Endothelial cell of umbilical vein (primary cell): ENCODE data around the gene MTMR4. TPM values are rescaled to one million over a fixed set of nuclear protein-coding genes. Genes with fewer than 3 reads are reported as not detected.

Experiments used
- BruUV-seq: library from RNA; stranded (reverse); fragments of 400-500 nt; replicated peaks from 2 replicates; lab custom pipeline; 2021; lab: Mats Ljungman, UMichigan
- CTCF ChIA-PET: fragments of 300-600, 350-600 bp; sonication (Branson Sonifier 250); formaldehyde crosslinking; loops from one replicate; lab custom pipeline; 2021; ENCODE audit warnings: antibody characterized with exemption, inconsistent platforms; lab: Charles Lee
- POLR2A ChIA-PET: fragments of 300-600, 350-600 bp; sonication (Branson Sonifier 250); formaldehyde crosslinking; loops from one replicate; lab custom pipeline; 2021; ENCODE audit warnings: antibody characterized with exemption, inconsistent platforms; lab: Charles Lee
- DNase-seq: peaks from one replicate; pipeline ENCODE4 v3.0.0-alpha.2; 2011; ENCODE audit warnings: low read depth, low spot score
- FAIRE-seq: peaks from 2 replicates; lab custom pipeline; 2011; peaks lifted over from hg19 to GRCh38; lab: Jason Lieb, UNC
- H2AFZ ChIP-seq: 2 replicates; pipeline ENCODE4 v1.6.0; 2012; ENCODE audit warnings: low read depth, low read length, control low read depth, inconsistent platforms
- H3K27ac ChIP-seq: 2 replicates; pipeline ENCODE4 v1.5.1; 2011; ENCODE audit warnings: low read depth, mild to moderate bottlenecking, control low read depth, low read length, moderate library complexity; ENCODE audit not compliant: insufficient read depth
- H3K27me3 ChIP-seq, 2 experiments: 2 replicates each; pipeline versions ENCODE4 v1.6.0 to v1.6.1; 2011; ENCODE audit warnings: low read length in 2 of 2, mixed read lengths in 1 of 2; ENCODE audit not compliant: control insufficient read depth in 2 of 2, insufficient read depth in 2 of 2
- H3K36me3 ChIP-seq, 2 experiments: 2 replicates in 1 of 2; 3 replicates in 1 of 2; pipeline ENCODE4 v1.5.1; 2011; ENCODE audit warnings: low read length in 2 of 2, mild to moderate bottlenecking in 1 of 2, moderate library complexity in 1 of 2; ENCODE audit not compliant: control insufficient read depth in 2 of 2, insufficient read depth in 2 of 2; ENCODE audit errors: extremely low read depth in 1 of 2
- H3K4me1 ChIP-seq: 3 replicates; pipeline ENCODE4 v1.5.1; 2011; ENCODE audit warnings: mild to moderate bottlenecking, low read length; ENCODE audit not compliant: control insufficient read depth, insufficient read depth; ENCODE audit errors: extremely low read depth
- H3K4me2 ChIP-seq: 2 replicates; pipeline ENCODE4 v1.6.1; 2011; ENCODE audit warnings: low read length, control low read depth, mixed read lengths; ENCODE audit not compliant: insufficient read depth
- H3K4me3 ChIP-seq, 3 experiments: fragments of 200-600 bp in 1 of 3; sonication (generic), shearing (Covaris generic) in 1 of 3; replicated peaks in 1 of 3; 2 replicates each; pipeline ENCODE4 v1.5.1; 2011 to 2016; ENCODE audit warnings: control low read depth in 3 of 3, low read length in 3 of 3, mild to moderate bottlenecking in 2 of 3, inconsistent platforms in 1 of 3, low read depth in 1 of 3, moderate library complexity in 1 of 3; ENCODE audit not compliant: insufficient read depth in 1 of 3
- H3K79me2 ChIP-seq: 2 replicates; pipeline ENCODE4 v1.6.0; 2012; ENCODE audit warnings: low read length, inconsistent platforms; ENCODE audit not compliant: control insufficient read depth, insufficient read depth
- H3K9ac ChIP-seq: replicated peaks from 2 replicates; pipeline ENCODE3; 2011; ENCODE audit warnings: low read length, control low read depth; ENCODE audit not compliant: insufficient read depth; ENCODE audit errors: extremely low read depth
- H3K9me1 ChIP-seq: replicated peaks from 3 replicates; pipeline ENCODE4 v1.6.0; 2011; ENCODE audit warnings: mild to moderate bottlenecking, low read length; ENCODE audit not compliant: control insufficient read depth, insufficient read depth; ENCODE audit errors: extremely low read depth
- H3K9me3 ChIP-seq: replicated peaks from 2 replicates; pipeline ENCODE4 v1.5.1; 2012; ENCODE audit warnings: low read length, inconsistent platforms; ENCODE audit not compliant: control insufficient read depth, insufficient read depth
- H4K20me1 ChIP-seq: replicated peaks from 2 replicates; pipeline ENCODE3; 2011; ENCODE audit warnings: mild to moderate bottlenecking, low read length; ENCODE audit not compliant: control insufficient read depth, insufficient read depth; ENCODE audit errors: extremely low read depth
- EZH2 ChIP-seq: IDR thresholded peaks from 2 replicates; pipeline ENCODE4 v1.6.1; 2012; ENCODE audit warnings: borderline replicate concordance, low read depth, mild to moderate bottlenecking, moderate library complexity, low read length, inconsistent platforms; ENCODE audit not compliant: severe bottlenecking
- FOS ChIP-seq: IDR thresholded peaks from 2 replicates; pipeline ENCODE4 v1.6.1; 2011; ENCODE audit warnings: mild to moderate bottlenecking, low read length, moderate library complexity, borderline replicate concordance; ENCODE audit not compliant: insufficient read depth
- GATA2 ChIP-seq: IDR thresholded peaks from 2 replicates; pipeline ENCODE4 v1.7.0; 2011; ENCODE audit warnings: low read depth, mild to moderate bottlenecking, moderate library complexity, mixed read lengths, low read length; ENCODE audit not compliant: insufficient read length, insufficient read depth
- JUN ChIP-seq: IDR thresholded peaks from 2 replicates; pipeline ENCODE4 v1.6.1; 2011; ENCODE audit warnings: borderline replicate concordance, low read depth; ENCODE audit not compliant: insufficient read length, insufficient read depth
- MYC ChIP-seq: IDR thresholded peaks from one replicate; pipeline ENCODE4 v1.6.1; 2011; ENCODE audit warnings: mild to moderate bottlenecking, low read depth, low read length
- POLR2A ChIP-seq: IDR thresholded peaks from 2 replicates; pipeline ENCODE4 v1.6.1; 2012; ENCODE audit warnings: low read depth, mild to moderate bottlenecking, control low read depth, low read length
- POLR2AphosphoS5 ChIP-seq: IDR thresholded peaks from 2 replicates; pipeline ENCODE4 v1.6.1; 2012; ENCODE audit warnings: low read depth, mild to moderate bottlenecking, control low read depth, low read length, moderate library complexity; ENCODE audit not compliant: insufficient read depth
- dilution Hi-C: fragments of 300-500 bp; cut with MboI; formaldehyde crosslinking; loops from one replicate; pipeline ENCODE4 v1.15.0; 2019; ENCODE audit warnings: low sequenced_read_pairs; ENCODE audit not compliant: extremely low pct_ligation_motif_present
- intact Hi-C: fragments of 100-400 bp; cut with micrococcal nuclease; formaldehyde crosslinking; loops from one replicate; pipeline ENCODE4 v1.10.0; 2022
- polyA plus RNA-seq, 4 experiments: library from polyadenylated mRNA; depleted of rRNA in 3 of 4; stranded (reverse) in 3 of 4; unstranded in 1 of 4; fragments of >200 nt; gene quantifications; 2 replicates each; pipeline versions ENCODE4 v1.2.1 to v1.2.3, GENCODE V29; 2011 to 2012; ENCODE audit warnings: missing spikeins in 1 of 4
- total RNA-seq: library from RNA; stranded (reverse); gene quantifications from 2 replicates; pipeline ENCODE4 v1.2.3, GENCODE V29; 2021
- TF ChIP-seq, protein P1 (sequence below): IDR thresholded peaks from 2 replicates; pipeline ENCODE4 v1.6.1; 2011; ENCODE audit not compliant: insufficient read depth, insufficient read length
- TF ChIP-seq, protein P2 (sequence below), 2 donors: IDR thresholded peaks; 1 replicate in 1 of 2; 2 replicates in 1 of 2; pipeline ENCODE4 v1.5.1; 2011; ENCODE audit warnings: low read length in 2 of 2, mild to moderate bottlenecking in 2 of 2, moderate library complexity in 2 of 2, control low read depth in 1 of 2, inconsistent platforms in 1 of 2, low read depth in 1 of 2; ENCODE audit not compliant: insufficient read depth in 1 of 2; ENCODE audit errors: extremely low read depth in 1 of 2

The MTMR4 gene
- total and polyA plus RNA-seq, 2 donors (not counting 3 experiments of a cell fraction or from before 2014, with no cell fraction given), result 25.1 to 41.0 TPM

DNA sequence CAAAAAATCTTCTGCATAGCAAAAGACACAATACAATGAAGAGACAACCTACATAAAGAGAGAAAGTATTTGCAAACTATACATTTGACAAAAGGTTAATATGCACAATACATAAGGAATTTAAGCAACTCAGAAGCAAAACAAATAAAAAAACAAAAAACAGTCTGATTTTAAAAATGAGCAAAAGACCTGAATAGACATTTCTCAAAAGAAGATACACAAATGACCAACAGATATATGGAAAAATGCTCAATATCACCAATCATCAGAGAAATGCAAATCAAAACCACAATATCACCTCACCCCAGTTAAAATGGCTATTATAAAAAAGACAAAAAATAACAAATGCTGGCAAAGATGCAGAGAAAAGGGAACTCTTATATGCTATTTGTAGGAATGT is 58.9 kb downstream of the MTMR4 start:
- H2AFZ ChIP-seq, result no peak overlapping the region
- H3K9ac ChIP-seq, result no peak overlapping the region
- dilution Hi-C loops, result no loop called here
- no peak overlapping the region for H3K4me2 ChIP-seq
- H3K4me3 ChIP-seq, result no peak overlapping the region
- no peaks in the 10 kb centered on the region for H3K79me2 ChIP-seq
- FAIRE-seq (no peak), DNase-seq (no peak)
- H3K27ac ChIP-seq, result no peak overlapping the region
- no peaks in the 10 kb centered on the region for H3K9me1 ChIP-seq
- intact Hi-C loops, result no loop called here
- no peaks in the 10 kb centered on the region for H3K27me3 ChIP-seq
- no peaks in the 10 kb centered on the region for H3K9me3 ChIP-seq
- H3K36me3 ChIP-seq, result no peaks in the 10 kb centered on the region
- POLR2A ChIA-PET, result no interaction called here
- no peaks in the 10 kb centered on the region for H4K20me1 ChIP-seq
- CTCF ChIA-PET, result no interaction called here
- TF ChIP-seq MYC (no peak), POLR2AphosphoS5 (no peak), FOS (no peak), POLR2A (no peak), GATA2 (no peak), EZH2 (no peak), JUN (no peak)
- TF ChIP-seq, protein P1, sequence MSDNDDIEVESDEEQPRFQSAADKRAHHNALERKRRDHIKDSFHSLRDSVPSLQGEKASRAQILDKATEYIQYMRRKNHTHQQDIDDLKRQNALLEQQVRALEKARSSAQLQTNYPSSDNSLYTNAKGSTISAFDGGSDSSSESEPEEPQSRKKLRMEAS, result no peak
- TF ChIP-seq, protein P2, sequence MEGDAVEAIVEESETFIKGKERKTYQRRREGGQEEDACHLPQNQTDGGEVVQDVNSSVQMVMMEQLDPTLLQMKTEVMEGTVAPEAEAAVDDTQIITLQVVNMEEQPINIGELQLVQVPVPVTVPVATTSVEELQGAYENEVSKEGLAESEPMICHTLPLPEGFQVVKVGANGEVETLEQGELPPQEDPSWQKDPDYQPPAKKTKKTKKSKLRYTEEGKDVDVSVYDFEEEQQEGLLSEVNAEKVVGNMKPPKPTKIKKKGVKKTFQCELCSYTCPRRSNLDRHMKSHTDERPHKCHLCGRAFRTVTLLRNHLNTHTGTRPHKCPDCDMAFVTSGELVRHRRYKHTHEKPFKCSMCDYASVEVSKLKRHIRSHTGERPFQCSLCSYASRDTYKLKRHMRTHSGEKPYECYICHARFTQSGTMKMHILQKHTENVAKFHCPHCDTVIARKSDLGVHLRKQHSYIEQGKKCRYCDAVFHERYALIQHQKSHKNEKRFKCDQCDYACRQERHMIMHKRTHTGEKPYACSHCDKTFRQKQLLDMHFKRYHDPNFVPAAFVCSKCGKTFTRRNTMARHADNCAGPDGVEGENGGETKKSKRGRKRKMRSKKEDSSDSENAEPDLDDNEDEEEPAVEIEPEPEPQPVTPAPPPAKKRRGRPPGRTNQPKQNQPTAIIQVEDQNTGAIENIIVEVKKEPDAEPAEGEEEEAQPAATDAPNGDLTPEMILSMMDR (IDR thresholded peaks at IDR 0.05; ENCODE audit: extremely low read depth in 1 of 2, insufficient read depth in 1 of 2, low read depth in 1 of 2, low read length in 2 of 2), result no peak
- no TSS peak for BruUV-seq
- H3K4me1 ChIP-seq, result no peaks in the 10 kb centered on the region
